Coronary artery (tissue), 2 donors: ENCODE measurements around the gene ACADM.
A peak's percentile ranks its signal among the peaks of the same experiment; 100 is the strongest.
"Not testable (repeated sequence)": the region's sequence is repeated elsewhere in the genome, so short reads cannot be mapped to it uniquely, and the experiment has no call there.

Experiments
- DNase-seq: peaks from one replicate; pipeline ENCODE4 v3.0.0-alpha.2; 2017; ENCODE audit warnings: low spot score
- H3K27ac ChIP-seq, 2 donors: fragments of 200-600 bp; sonication (generic); one replicate each; pipeline ENCODE4 v1.5.1; 2016 to 2019
- H3K4me3 ChIP-seq: fragments of 200-600 bp; sonication (generic); 2 replicates; pipeline ENCODE4 v1.5.1; 2016; ENCODE audit warnings: mild to moderate bottlenecking, moderate library complexity
- TF ChIP-seq, protein P1 (sequence below): fragments of 200-600 bp; sonication (generic); IDR thresholded peaks from one replicate; pipeline ENCODE4 v1.5.1; 2019; ENCODE audit warnings: antibody characterized with exemption

Gene ACADM

DNA sequence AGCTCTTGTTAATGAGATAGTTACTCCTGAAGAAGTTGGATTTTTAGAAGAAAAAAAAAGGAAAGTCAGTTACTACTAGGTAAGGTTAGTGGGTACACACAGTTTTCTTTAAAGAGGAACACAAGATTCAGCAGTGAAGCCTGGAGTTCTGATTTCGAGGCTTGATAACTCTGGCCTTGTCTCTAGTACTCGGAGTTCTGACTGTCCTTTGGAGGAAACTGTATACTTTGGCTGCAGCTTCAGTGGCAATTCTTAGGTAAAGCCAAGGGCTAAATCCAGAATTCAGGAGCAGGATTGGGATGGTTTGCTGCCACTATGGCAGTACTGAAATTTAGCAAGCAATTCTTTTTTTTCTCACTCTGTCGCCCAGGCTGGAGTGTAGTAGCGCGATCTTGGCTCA, 9.2 kb downstream of the ACADM start:
- DNase-seq, result no peak
- Histone ChIP-seq H3K4me3 (no peak overlapping the region), H3K27ac (no peak overlapping the region)
- TF ChIP-seq, protein P1, sequence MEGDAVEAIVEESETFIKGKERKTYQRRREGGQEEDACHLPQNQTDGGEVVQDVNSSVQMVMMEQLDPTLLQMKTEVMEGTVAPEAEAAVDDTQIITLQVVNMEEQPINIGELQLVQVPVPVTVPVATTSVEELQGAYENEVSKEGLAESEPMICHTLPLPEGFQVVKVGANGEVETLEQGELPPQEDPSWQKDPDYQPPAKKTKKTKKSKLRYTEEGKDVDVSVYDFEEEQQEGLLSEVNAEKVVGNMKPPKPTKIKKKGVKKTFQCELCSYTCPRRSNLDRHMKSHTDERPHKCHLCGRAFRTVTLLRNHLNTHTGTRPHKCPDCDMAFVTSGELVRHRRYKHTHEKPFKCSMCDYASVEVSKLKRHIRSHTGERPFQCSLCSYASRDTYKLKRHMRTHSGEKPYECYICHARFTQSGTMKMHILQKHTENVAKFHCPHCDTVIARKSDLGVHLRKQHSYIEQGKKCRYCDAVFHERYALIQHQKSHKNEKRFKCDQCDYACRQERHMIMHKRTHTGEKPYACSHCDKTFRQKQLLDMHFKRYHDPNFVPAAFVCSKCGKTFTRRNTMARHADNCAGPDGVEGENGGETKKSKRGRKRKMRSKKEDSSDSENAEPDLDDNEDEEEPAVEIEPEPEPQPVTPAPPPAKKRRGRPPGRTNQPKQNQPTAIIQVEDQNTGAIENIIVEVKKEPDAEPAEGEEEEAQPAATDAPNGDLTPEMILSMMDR, result no peak

DNA sequence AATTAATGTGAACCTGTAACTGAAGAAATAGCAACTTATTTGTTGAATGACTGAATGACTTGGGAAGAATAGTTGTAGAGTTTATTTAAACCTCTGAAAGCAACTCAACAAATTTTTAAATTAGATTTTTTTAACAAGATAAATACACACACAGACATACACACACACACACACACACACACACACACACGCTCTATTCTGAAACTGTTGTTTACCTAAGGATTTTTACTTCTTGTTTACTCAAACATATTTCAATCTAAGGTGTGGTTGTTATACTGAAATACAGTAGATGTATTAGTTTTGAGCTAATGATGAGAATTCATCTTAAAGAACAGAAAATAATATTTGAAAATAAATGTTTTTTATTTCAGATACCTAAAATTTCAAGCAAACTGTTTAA, 11.5 kb downstream of the ACADM start:
- TF ChIP-seq, protein P1, result no peak
- H3K4me3 ChIP-seq, result no peak overlapping the region
- no peak for DNase-seq
- H3K27ac ChIP-seq, result no peak overlapping the region

DNA sequence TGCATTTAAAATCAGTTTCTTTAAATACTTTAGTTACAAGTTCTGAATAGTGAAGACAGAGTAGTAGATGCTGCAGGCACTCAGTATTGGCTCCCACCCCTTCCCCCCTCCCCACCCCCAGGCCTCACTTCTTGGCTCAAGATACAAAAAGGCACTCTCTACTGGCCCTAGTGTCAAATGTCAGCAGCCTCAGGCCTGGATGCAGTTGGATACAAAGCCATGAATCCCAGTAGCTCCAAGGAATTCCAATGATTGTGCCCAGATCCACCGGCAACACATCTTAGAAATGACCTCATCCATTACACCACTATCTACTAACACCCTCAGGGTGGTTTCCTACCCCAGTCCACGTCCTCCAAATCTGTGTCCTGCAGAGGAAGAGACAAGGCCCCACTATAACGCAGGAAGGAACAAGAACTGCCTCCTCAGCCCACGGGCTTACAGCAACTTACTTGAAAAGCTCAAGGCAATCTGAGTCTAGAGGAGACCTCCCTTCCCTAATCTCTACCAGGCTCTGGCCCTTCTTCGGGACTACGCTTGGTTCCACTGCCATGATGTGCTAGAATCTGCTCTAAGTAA, 17.6 kb downstream of the ACADM start:
- no peak overlapping the region for H3K4me3 ChIP-seq
- TF ChIP-seq, protein P1, result no peak

DNA sequence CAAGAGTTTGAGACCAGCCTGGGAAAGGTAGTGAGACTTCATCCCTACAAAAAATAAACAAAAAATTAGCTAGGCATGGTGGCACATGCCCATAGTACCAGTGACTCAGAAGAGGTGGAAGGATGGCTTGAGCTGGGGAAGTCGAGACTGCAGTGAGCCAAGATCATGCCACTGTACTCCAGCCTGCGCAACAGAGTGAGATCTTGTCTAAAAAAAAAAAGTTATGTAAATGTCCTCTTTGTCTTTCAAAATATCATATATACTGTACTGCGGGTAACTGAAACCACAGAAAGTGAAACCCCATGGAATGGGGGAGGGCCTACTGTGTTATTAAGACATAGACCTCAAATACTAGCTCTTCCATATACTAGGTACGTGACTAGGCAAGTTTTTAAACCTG, 20.8 kb downstream of the ACADM start:
- Histone ChIP-seq H3K4me3 (no peak overlapping the region), H3K27ac (no peak overlapping the region)
- DNase-seq, result no peak
- TF ChIP-seq, protein P1, result no peak

More for the DNA sequence above, 17.6 kb downstream of the ACADM start:
- DNase-seq, result no peak
- no peak overlapping the region for H3K27ac ChIP-seq

DNA sequence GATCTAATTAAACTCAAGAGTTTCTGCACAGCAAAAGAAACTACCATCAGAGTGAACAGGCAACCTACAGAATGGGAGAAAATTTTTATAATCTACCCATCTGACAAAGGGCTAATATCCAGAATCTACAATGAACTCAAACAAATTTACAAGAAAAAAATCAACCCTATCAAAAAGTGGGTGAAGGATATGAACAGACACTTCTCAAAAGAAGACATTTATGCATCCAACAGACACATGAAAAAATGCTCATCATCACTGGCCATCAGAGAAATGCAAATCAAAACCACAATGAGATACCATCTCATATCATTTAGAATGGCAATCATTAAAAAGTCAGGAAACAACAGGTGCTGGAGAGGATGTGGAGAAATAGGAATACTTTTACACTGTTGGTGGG, 32.7 kb downstream of the ACADM start:
- H3K27ac ChIP-seq, H3K4me3 ChIP-seq, DNase-seq: not testable (repeated sequence)

DNA sequence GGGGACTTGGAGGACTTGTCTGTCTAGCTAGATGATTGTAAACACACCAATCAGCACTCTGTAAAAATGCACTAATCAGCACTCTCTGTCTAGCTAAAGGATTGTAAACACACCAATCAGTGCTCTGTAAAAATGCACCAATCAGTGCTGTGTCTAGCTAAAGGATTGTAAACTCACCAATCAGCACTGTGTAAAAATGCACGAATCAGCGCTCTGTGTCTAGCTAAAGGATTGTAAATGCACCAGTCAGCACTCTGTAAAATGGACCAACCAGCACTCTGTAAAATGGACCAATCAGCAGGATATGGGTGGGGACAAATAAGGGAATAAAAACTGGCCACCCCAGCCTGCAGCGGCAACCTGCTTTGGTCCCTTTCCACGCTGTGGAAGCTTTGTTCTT, 34.0 kb downstream of the ACADM start:
- not testable (repeated sequence) for DNase-seq, H3K27ac ChIP-seq, H3K4me3 ChIP-seq

DNA sequence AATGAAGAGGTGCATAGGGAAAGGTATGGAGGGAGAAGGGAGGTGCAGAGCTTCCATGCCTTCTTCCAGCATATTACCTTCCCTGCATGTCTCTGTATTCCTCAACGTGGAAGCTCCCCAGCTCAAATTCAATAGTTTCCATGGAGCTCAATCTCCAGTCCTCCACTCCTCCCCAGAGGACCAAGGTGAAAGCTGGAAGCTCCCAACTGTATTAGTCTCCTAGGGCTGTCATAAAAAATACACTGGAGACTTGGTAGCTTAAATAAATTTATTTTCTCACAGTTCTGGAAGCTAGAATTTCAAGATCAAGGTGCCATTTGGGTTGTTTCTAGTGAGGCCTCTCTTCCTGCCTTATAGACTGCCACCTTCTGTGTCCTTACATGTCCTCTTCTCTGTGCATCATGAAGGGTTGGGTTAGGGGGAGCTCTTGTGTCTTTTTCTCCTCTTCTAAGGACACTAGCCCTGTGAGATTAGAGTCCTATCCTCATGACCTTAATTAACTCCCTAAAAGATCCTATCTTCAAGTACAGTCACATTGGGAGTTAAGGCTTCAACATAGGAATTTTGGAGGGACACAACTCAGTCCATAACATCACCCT, 39.6 kb downstream of the ACADM start:
- DNase-seq, result no peak
- TF ChIP-seq, protein P1, result no peak
- H3K4me3 ChIP-seq, result no peak overlapping the region

DNA sequence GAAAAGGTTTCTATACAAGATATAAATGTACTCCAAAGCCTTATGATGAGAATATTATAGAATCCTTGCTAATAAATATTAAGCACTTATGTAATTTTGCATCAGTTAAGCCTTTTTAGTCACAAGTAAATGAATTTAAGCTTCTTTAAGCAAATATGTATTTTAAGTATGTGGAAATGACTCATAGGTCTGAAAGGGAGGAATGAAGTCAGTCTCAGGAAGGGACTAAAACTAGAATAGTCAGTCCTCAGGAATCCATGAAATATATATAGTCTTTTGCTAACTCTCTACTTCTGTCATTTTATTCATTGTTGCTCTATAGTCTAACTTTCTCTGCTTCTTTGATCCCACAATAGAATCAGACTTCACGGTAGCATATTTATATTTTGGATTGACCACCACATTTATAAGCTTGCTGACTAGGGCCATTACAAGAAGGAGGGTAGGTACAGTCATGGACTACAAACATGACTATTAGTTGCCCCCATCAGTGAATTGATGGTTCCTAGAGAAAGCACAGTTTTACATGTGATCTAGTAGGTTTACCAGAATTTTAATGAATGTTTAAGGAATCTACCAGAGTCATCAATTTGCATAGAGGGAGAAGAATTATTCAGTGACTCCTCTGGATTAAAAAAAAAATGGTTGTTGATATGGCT, 41.3 kb downstream of the ACADM start:
- TF ChIP-seq, protein P1, result no peak
- Histone ChIP-seq H3K4me3 (no peak overlapping the region), H3K27ac (peak overlapping the region; percentile 2 to 46)
- no peak for DNase-seq

More for the DNA sequence above, 39.6 kb downstream of the ACADM start:
- H3K27ac ChIP-seq, result no peak overlapping the region
